PC-3 (cell line): ENCODE data around the gene ACTRT1.

Source experiments
- EZH2 ChIP-seq: fragments of 300-600 bp; sonication (generic); IDR thresholded peaks from one replicate; pipeline ENCODE4 v1.6.1; 2017; ENCODE audit warnings: antibody characterized with exemption, mild to moderate bottlenecking, low read length; ENCODE audit not compliant: unreplicated experiment
- TF ChIP-seq, protein P1 (sequence below): fragments of 300-600 bp; sonication (generic); conservative IDR thresholded peaks from 2 replicates; pipeline ENCODE4 v1.5.1; 2017; ENCODE audit warnings: antibody characterized with exemption, low read depth, mild to moderate bottlenecking, low read length

DNA sequence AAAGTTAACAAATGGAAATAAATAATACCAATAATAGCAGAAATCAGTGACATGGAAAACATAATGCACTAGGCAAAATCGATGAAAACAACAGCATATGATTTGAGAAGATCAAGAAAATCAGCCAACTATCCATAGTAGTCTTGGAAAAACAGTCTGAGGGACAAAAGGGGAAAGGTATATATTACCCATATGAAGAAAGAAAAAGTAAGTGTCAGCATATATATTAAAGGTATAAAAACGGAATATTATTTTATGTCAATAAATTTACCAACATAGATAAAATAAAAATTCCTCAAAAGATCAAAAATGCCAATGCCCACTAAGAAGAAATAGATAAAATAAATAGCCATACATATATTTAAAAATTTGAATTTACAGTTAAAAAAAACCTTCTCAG lies 33.0 kb downstream of the ACTRT1 start:
- TF ChIP-seq, protein P1, sequence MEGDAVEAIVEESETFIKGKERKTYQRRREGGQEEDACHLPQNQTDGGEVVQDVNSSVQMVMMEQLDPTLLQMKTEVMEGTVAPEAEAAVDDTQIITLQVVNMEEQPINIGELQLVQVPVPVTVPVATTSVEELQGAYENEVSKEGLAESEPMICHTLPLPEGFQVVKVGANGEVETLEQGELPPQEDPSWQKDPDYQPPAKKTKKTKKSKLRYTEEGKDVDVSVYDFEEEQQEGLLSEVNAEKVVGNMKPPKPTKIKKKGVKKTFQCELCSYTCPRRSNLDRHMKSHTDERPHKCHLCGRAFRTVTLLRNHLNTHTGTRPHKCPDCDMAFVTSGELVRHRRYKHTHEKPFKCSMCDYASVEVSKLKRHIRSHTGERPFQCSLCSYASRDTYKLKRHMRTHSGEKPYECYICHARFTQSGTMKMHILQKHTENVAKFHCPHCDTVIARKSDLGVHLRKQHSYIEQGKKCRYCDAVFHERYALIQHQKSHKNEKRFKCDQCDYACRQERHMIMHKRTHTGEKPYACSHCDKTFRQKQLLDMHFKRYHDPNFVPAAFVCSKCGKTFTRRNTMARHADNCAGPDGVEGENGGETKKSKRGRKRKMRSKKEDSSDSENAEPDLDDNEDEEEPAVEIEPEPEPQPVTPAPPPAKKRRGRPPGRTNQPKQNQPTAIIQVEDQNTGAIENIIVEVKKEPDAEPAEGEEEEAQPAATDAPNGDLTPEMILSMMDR: no peak
- no peak for TF ChIP-seq EZH2
